Peyer's patch (tissue), 4 donors: Measurements from ENCODE around the gene SF3A2. TPM values are rescaled to one million over a fixed set of nuclear protein-coding genes. Genes with fewer than 3 reads are reported as not detected.
A peak's percentile ranks its signal among the peaks of the same experiment; 100 is the strongest.

ENCODE experiments used
- DNase-seq, 3 donors: peaks; one replicate each; pipeline ENCODE4 v3.0.0-alpha.2; 2017 to 2019
- H3K27ac ChIP-seq, 4 donors: fragments of 200-600 bp; sonication (generic); one replicate each; pipeline ENCODE4 v1.5.1; 2016 to 2019
- H3K27me3 ChIP-seq, 2 donors: fragments of 200-600 bp; sonication (generic); one replicate each; pipeline ENCODE4 v1.5.1; 2019
- H3K36me3 ChIP-seq, 3 donors: fragments of 200-600 bp; sonication (generic); one replicate each; pipeline ENCODE4 v1.5.1; 2016 to 2019
- H3K4me1 ChIP-seq, 4 donors: fragments of 200-600 bp; sonication (generic); one replicate each; pipeline ENCODE4 v1.5.1; 2016 to 2019
- H3K4me3 ChIP-seq, 4 donors: fragments of 200-600 bp; sonication (generic); 1 replicate in 3 of 4; 2 replicates in 1 of 4; pipeline ENCODE4 v1.5.1; 2016 to 2019; ENCODE audit warnings: mild to moderate bottlenecking in 1 of 4
- H3K9me3 ChIP-seq, 4 donors: fragments of 200-600 bp; sonication (generic); one replicate each; pipeline ENCODE4 v1.5.1; 2016 to 2019; ENCODE audit warnings: mild to moderate bottlenecking in 1 of 4
- CTCF ChIP-seq, 6 experiments: fragments of 450-650 bp in 4 of 6; fragments of 200-600 bp in 2 of 6; sonication (generic) in 1 of 6; IDR thresholded peaks; one replicate each; pipeline ENCODE4 v1.5.1; 2017 to 2019; ENCODE audit warnings: antibody characterized with exemption in 6 of 6, mild to moderate bottlenecking in 3 of 6, moderate library complexity in 1 of 6
- POLR2A ChIP-seq, 2 donors: fragments of 450-650 bp; IDR thresholded peaks; one replicate each; pipeline ENCODE4 v1.5.1; 2017; ENCODE audit warnings: antibody characterized with exemption in 2 of 2, mild to moderate bottlenecking in 2 of 2, moderate library complexity in 2 of 2
- total RNA-seq, 4 donors: library from RNA; depleted of rRNA; stranded (reverse); fragments of >200 nt; gene quantifications; one replicate each; pipeline ENCODE4 v1.1.0, GENCODE V29; 2016

The SF3A2 gene
- total RNA-seq, 4 donors from 2014 or later, result 38.7 to 133 (median 72.3) TPM

GRCh38 chr19:2225415-2226050, 11.1 kb upstream of the SF3A2 start:
- Histone ChIP-seq H3K4me1 (peaks cover 0 to 5% (median 2%) of the 10 kb centered on the region in 4 donors), H3K4me3 (no peak overlapping the region), H3K9me3 (no peaks in the 10 kb centered on the region), H3K27ac (peak overlapping the region in 1 of 4 donors; percentile 75), H3K27me3 (no peaks in the 10 kb centered on the region), H3K36me3 (peaks cover 0 to 99% (median 0%) of the 10 kb centered on the region in 3 donors)
- no peak for DNase-seq
- TF ChIP-seq POLR2A (IDR thresholded peaks at IDR 0.05) (no peak), CTCF (IDR thresholded peaks at IDR 0.05) (no peak)

- H3K36me3 ChIP-seq, result peaks cover 0 to 96% (median 0%) of the 10 kb centered on the region in 3 donors
- no peak for TF ChIP-seq POLR2A (IDR thresholded peaks at IDR 0.05)
- TF ChIP-seq CTCF (IDR thresholded peaks at IDR 0.05), result no peak
Measured at GRCh38 chr19:2226051-2226839, 10.4 kb upstream of the SF3A2 start.

GRCh38 chr19:2226840-2227360, 9.7 kb upstream of the SF3A2 start:
- no peaks in the 10 kb centered on the region for H3K9me3 ChIP-seq
- peak overlapping the region in 1 of 4 donors; percentile 27 for H3K4me3 ChIP-seq
- H3K27me3 ChIP-seq, result no peaks in the 10 kb centered on the region
- TF ChIP-seq CTCF (IDR thresholded peaks at IDR 0.05), result no peak
- TF ChIP-seq POLR2A (IDR thresholded peaks at IDR 0.05), result no peak
- H3K4me1 ChIP-seq, result peaks cover 0 to 5% (median 2%) of the 10 kb centered on the region in 4 donors
- DNase-seq, result no peak
- H3K36me3 ChIP-seq, result peaks cover 0 to 90% (median 0%) of the 10 kb centered on the region in 3 donors
- H3K27ac ChIP-seq, result peak overlapping the region in 2 of 4 donors; percentile 59 to 84

More at GRCh38 chr19:2226051-2226839, 10.4 kb upstream of the SF3A2 start:
- DNase-seq, result no peak
- no peaks in the 10 kb centered on the region for H3K9me3 ChIP-seq
- peaks cover 0 to 5% (median 2%) of the 10 kb centered on the region in 4 donors for H3K4me1 ChIP-seq
- H3K27ac ChIP-seq, result peak overlapping the region in 1 of 4 donors; percentile 75
- no peaks in the 10 kb centered on the region for H3K27me3 ChIP-seq
- H3K4me3 ChIP-seq, result no peak overlapping the region

- Histone ChIP-seq H3K36me3 (peaks cover 0 to 88% (median 0%) of the 10 kb centered on the region in 3 donors), H3K27me3 (no peaks in the 10 kb centered on the region)
- peak in 2 of 3 donors; percentile 77 to 87 for DNase-seq
Measured at GRCh38 chr19:2227415-2228156, 9.0 kb upstream of the SF3A2 start.

More at GRCh38 chr19:2227415-2228156, 9.0 kb upstream of the SF3A2 start:
- Histone ChIP-seq H3K27ac (peak overlapping the region in 2 of 4 donors; percentile 59 to 84), H3K4me1 (peaks cover 0 to 5% (median 2%) of the 10 kb centered on the region in 4 donors), H3K9me3 (no peaks in the 10 kb centered on the region), H3K4me3 (peak overlapping the region in 1 of 4 donors; percentile 27)
- TF ChIP-seq POLR2A (IDR thresholded peaks at IDR 0.05) (no peak), CTCF (IDR thresholded peaks at IDR 0.05) (no peak)
